ENCODE data around the gene LGALS3BP. TPM values are rescaled to one million over a fixed set of nuclear protein-coding genes. Genes with fewer than 3 reads are reported as not detected.

Gene LGALS3BP
- total RNA-seq, 1 donor from 2014 or later = 488 TPM

GRCh38 chr17:78991017-78991738 lies 11.5 kb upstream of the LGALS3BP start:
- Histone ChIP-seq H3K4me3 (no peak overlapping the region), H3K27me3 (no peaks in the 10 kb centered on the region), H3K4me1 (peaks cover 24% of the 10 kb centered on the region), H3K27ac (no peak overlapping the region), H3K9me3 (no peaks in the 10 kb centered on the region), H3K36me3 (peaks cover 0 to 29% of the 10 kb centered on the region in 2 donors)
- TF ChIP-seq POLR2A (IDR thresholded peaks at IDR 0.05) (no peak), POLR2AphosphoS5 (IDR thresholded peaks at IDR 0.05; ENCODE audit: insufficient read depth in 1 of 2, low read depth in 1 of 2) (no peak)
- TF ChIP-seq, protein P1, sequence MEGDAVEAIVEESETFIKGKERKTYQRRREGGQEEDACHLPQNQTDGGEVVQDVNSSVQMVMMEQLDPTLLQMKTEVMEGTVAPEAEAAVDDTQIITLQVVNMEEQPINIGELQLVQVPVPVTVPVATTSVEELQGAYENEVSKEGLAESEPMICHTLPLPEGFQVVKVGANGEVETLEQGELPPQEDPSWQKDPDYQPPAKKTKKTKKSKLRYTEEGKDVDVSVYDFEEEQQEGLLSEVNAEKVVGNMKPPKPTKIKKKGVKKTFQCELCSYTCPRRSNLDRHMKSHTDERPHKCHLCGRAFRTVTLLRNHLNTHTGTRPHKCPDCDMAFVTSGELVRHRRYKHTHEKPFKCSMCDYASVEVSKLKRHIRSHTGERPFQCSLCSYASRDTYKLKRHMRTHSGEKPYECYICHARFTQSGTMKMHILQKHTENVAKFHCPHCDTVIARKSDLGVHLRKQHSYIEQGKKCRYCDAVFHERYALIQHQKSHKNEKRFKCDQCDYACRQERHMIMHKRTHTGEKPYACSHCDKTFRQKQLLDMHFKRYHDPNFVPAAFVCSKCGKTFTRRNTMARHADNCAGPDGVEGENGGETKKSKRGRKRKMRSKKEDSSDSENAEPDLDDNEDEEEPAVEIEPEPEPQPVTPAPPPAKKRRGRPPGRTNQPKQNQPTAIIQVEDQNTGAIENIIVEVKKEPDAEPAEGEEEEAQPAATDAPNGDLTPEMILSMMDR (IDR thresholded peaks at IDR 0.05) = no peak
- intact Hi-C loops (cut with DNase I) = no loop called here
- no peak for DNase-seq (ENCODE audit: extremely low spot score in 2 of 2)

- no peaks in the 10 kb centered on the region for H3K27me3 ChIP-seq
- H3K36me3 ChIP-seq = peaks cover 0 to 24% of the 10 kb centered on the region in 2 donors
- no peaks in the 10 kb centered on the region for H3K9me3 ChIP-seq
- no peak overlapping the region for H3K27ac ChIP-seq
- DNase-seq (ENCODE audit: extremely low spot score in 2 of 2) = no peak
- TF ChIP-seq, protein P1 (IDR thresholded peaks at IDR 0.05) = no peak
- TF ChIP-seq POLR2A (IDR thresholded peaks at IDR 0.05) (no peak), POLR2AphosphoS5 (IDR thresholded peaks at IDR 0.05; ENCODE audit: insufficient read depth in 1 of 2, low read depth in 1 of 2) (no peak)
- intact Hi-C loops (cut with DNase I) = no loop called here
- peaks cover 26% of the 10 kb centered on the region for H3K4me1 ChIP-seq
- no peak overlapping the region for H3K4me3 ChIP-seq
These were observed 10.8 kb upstream of the LGALS3BP start for GRCh38 chr17:78990349-78991016.

DNA sequence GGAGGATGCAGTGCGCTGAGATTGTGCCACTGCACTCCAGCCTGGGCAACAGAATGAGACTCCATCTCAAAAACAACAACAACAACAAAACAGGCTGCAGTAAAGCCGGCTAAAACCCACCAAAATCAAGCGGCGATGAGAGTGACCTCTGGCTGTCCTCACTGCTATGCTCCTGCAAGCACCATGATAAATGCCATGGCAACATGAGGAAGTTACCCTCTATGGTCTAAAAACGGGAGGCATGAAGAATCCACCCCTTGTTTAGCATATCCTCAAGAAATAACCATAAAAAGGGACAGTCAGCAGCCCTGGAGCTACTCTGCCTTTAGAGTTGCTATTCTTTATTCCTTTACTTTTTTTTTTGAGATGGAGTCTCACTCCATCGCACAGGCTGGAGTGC lies 8.4 kb upstream of the LGALS3BP start:
- intact Hi-C loops (cut with DNase I) = no loop called here
- H3K36me3 ChIP-seq = peaks cover 0 to 19% of the 10 kb centered on the region in 2 donors
- H3K4me1 ChIP-seq = peaks cover 26% of the 10 kb centered on the region
- no peak for TF ChIP-seq POLR2AphosphoS5 (IDR thresholded peaks at IDR 0.05; ENCODE audit: insufficient read depth in 1 of 2, low read depth in 1 of 2)
- no peak for TF ChIP-seq POLR2A (IDR thresholded peaks at IDR 0.05)
- TF ChIP-seq, protein P1 (IDR thresholded peaks at IDR 0.05) = no peak
- no peak overlapping the region for H3K27ac ChIP-seq
- H3K27me3 ChIP-seq = no peaks in the 10 kb centered on the region
- H3K9me3 ChIP-seq = no peaks in the 10 kb centered on the region
- H3K4me3 ChIP-seq = no peak overlapping the region
- no peak for DNase-seq (ENCODE audit: extremely low spot score in 2 of 2)

DNA sequence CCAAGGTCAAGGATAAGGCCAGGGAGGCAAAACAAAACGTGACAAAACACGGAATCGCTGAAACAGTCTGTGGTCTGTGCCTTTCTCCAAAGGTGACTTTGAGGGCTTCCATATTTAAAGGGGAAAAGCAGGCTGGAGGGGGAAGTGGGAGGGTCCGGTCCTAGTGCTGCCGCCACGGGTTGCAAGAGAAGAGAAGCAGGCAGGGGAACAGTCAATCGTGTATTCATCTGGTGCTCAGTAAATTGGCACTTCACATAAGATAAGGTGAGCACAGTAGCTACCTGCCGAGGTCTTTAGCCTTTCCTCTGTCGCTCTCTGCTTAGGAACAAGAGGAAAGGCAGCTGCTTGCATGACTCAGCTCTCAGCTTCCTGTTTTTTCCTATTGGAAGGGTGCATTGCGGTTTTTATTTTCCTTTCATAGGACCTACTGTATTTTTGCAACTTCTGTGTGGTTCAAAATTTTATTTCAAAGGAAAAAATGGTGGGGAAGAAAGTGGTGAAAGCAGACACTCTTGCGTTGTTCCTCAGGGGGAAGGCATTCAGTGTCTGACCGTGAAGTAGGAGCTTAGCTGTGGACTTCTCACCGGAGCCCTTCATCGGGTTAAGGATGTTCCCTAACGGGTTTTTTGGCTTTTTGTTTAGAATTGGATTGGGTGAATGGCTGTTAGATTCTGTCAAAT lies 7.1 kb upstream of the LGALS3BP start:
- Histone ChIP-seq H3K27me3 (no peaks in the 10 kb centered on the region), H3K36me3 (peaks cover 0 to 12% of the 10 kb centered on the region in 2 donors), H3K4me1 (peaks cover 26% of the 10 kb centered on the region), H3K4me3 (peak overlapping the region; percentile 31 to 44), H3K27ac (peak overlapping the region; percentile 70), H3K9me3 (no peaks in the 10 kb centered on the region)
- intact Hi-C loops (cut with DNase I) = no loop called here
- no peak for TF ChIP-seq POLR2A (IDR thresholded peaks at IDR 0.05)
- TF ChIP-seq POLR2AphosphoS5 (IDR thresholded peaks at IDR 0.05; ENCODE audit: insufficient read depth in 1 of 2, low read depth in 1 of 2) = peak in 1 of 2 donors; percentile 56
- no peak for DNase-seq (ENCODE audit: extremely low spot score in 2 of 2)

DNA sequence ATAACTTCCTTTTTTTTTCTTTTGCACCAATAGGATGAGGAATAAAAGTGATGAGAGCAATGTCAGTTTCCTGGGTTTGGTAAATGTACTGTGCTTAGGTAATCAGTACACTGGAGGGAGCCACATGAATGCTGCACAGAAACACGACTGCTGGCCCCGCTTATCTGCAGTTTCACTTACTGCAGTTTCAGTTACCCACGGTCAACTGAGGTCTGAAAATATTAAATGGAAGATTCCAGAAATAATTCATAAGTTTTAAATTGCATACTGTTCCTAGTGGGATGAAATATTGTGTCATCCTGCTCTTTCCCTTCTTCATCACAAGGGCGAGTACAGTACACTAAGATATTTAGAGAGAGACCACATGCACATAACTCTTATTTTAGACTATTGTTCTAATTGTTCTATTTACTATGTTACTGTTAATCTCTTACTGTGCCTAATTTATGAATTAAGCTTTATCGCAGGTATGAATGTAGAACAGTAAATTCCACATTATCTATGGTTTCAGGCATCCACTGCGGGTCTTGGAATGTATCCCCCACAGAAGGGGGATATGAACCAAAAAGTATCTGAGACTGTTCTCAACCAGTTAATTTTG lies 6.4 kb upstream of the LGALS3BP start:
- peak overlapping the region; percentile 31 to 44 for H3K4me3 ChIP-seq
- no peaks in the 10 kb centered on the region for H3K9me3 ChIP-seq
- no peaks in the 10 kb centered on the region for H3K27me3 ChIP-seq
- H3K27ac ChIP-seq = peak overlapping the region; percentile 70
- peaks cover 0 to 7% of the 10 kb centered on the region in 2 donors for H3K36me3 ChIP-seq
- DNase-seq (ENCODE audit: extremely low spot score in 2 of 2) = no peak
- intact Hi-C loops (cut with DNase I) = no loop called here
- TF ChIP-seq, protein P1 (IDR thresholded peaks at IDR 0.05) = no peak
- no peak for TF ChIP-seq POLR2AphosphoS5 (IDR thresholded peaks at IDR 0.05; ENCODE audit: insufficient read depth in 1 of 2, low read depth in 1 of 2)
- TF ChIP-seq POLR2A (IDR thresholded peaks at IDR 0.05) = no peak
- H3K4me1 ChIP-seq = peaks cover 26% of the 10 kb centered on the region
